IPS DF 6.9 (cell line): ENCODE results near the gene METTL2B.
"Not testable (repeated sequence)": the region's sequence is repeated elsewhere in the genome, so short reads cannot be mapped to it uniquely, and the experiment has no call there.

Experiments
- DNase-seq: peaks from one replicate; pipeline ENCODE4 v3.0.0-alpha.2; 2013; ENCODE audit warnings: low read depth, low spot score
- H3K27ac ChIP-seq: one replicate; pipeline ENCODE4 v1.5.1; 2013; ENCODE audit warnings: low read length, control low read depth
- H3K27me3 ChIP-seq: 2 replicates; pipeline ENCODE4 v1.6.1; 2013; ENCODE audit warnings: mild to moderate bottlenecking, low read length; ENCODE audit not compliant: control insufficient read depth, insufficient read depth
- H3K36me3 ChIP-seq: 2 replicates; pipeline ENCODE4 v1.6.1; 2013; ENCODE audit warnings: low read length; ENCODE audit not compliant: control insufficient read depth, insufficient read depth
- H3K4me1 ChIP-seq: 2 replicates; pipeline ENCODE4 v1.6.1; 2013; ENCODE audit warnings: low read length; ENCODE audit not compliant: control insufficient read depth, insufficient read depth
- H3K4me3 ChIP-seq: 2 replicates; pipeline ENCODE4 v1.5.1; 2013; ENCODE audit warnings: mild to moderate bottlenecking, low read length
- H3K9me3 ChIP-seq: 2 replicates; pipeline ENCODE4 v1.6.1; 2013; ENCODE audit warnings: low read length, inconsistent platforms; ENCODE audit not compliant: control insufficient read depth, insufficient read depth
- WGBS: extraction: QIAGEN DNeasy Blood & Tissue Kit; methylation state at CpG from one replicate; pipeline ENCODE4 v1.1.7; 2013; ENCODE audit warnings: mixed read lengths, missing lambda C conversion rate; ENCODE audit not compliant: insufficient read length, insufficient coverage; 5-methylcytosine and 5-hydroxymethylcytosine counted together

The METTL2B gene

DNA sequence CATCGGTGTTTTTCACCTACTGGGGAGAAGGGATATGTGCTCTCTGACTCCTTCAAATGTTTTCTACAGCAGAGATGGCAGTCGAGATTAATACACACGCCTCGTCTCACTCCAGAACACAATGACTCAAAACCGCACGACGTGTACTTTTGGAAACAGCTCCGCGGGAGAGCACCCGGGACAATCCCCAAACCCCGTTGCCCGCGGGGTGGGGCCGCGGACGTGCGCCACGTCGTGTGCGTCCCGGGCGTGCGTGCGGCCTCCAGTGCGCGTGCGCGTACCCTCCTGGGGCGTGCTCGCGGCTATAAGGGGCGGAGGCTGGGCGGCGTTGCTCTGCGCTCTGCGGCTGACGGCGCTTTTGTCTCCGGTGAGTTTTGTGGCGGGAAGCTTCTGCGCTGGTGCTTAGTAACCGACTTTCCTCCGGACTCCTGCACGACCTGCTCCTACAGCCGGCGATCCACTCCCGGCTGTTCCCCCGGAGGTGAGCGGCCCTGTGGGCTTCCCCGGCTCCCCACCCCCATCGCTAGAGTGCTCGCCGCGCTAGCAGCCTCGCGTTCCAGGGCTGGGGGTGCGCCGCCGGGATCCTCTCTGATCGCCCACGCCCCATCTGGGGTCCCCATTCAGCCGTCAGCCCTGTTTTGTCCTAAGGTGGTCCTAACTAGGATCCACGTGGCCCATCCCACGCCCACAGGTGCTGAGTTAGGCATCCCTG lies 20.8 kb upstream of the METTL2B start, which contains the start of gene HILPDA:
TSS of gene HILPDA (plus strand) at position 336 of the 712 bp plus-strand sequence. CDS start 1,391 bp downstream, outside the sequence.
- H3K4me3 ChIP-seq = peak within 1 kb of the TSS; percentile 64
- no peaks in the 10 kb centered on the region for H3K27me3 ChIP-seq
- no peaks in the 10 kb centered on the region; the same call in 1 of the 2 replicates for H3K36me3 ChIP-seq
- DNase-seq = no peak
- peaks cover 1% of the 10 kb centered on the region; the same call in 1 of the 2 replicates for H3K4me1 ChIP-seq
- no peaks in the 10 kb centered on the region for H3K9me3 ChIP-seq
- no peak within 1 kb of the TSS for H3K27ac ChIP-seq
- WGBS = no CpG with 5 or more reads among the region's 64 CpGs

DNA sequence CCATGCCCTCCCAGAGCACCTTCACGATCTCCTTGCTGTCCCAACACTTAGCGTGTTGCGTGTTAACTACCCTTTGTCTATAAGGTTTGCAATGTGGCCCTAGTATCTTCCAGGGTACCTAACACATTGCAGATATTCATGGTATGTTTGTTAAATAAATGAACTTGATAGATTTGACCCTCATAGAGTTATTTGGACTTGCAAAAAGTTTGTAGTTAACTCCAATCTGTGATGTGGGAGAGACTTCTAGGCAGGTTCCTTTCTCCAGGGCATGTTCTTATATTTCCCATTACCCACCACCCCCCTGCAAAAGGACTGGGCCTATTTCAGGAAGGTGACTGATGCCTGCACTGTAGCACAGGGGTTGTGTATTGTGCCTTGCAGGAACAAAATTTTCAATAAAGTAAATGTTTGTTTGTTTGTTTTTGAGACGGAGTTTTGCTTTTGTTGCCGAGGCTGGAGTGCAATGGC lies 20.3 kb upstream of the METTL2B start:
- H3K9me3 ChIP-seq = no peaks in the 10 kb centered on the region
- peak overlapping the region; percentile 64 for H3K4me3 ChIP-seq
- WGBS = no CpG with 5 or more reads among the region's 5 CpGs
- H3K27me3 ChIP-seq = no peaks in the 10 kb centered on the region
- H3K36me3 ChIP-seq = no peaks in the 10 kb centered on the region; the same call in 1 of the 2 replicates
- DNase-seq = no peak
- peaks cover 1% of the 10 kb centered on the region; the same call in 1 of the 2 replicates for H3K4me1 ChIP-seq
- no peak overlapping the region for H3K27ac ChIP-seq

DNA sequence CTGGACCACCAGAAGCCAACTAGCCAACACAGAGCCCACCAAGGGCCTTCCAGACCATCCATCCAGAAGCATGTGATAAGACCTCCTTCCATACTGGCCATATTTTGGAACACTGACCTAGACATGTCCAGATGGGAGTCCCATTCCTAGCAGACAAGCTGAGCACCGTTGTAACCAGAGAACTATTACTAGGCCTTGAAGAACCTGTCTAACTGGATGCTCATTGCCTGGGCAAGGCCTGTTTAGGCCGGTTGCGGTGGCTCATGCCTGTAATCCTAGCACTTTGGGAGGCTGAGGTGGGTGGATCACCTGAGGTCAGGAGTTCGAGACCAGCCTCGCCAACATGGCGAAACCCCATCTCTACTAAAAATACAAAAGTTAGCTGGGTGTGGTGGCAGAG lies 19.2 kb upstream of the METTL2B start:
- no CpG with 5 or more reads among the region's 6 CpGs for WGBS
- H3K36me3 ChIP-seq, H3K4me3 ChIP-seq, H3K27ac ChIP-seq, DNase-seq, H3K27me3 ChIP-seq, H3K9me3 ChIP-seq, H3K4me1 ChIP-seq: not testable (repeated sequence)

DNA sequence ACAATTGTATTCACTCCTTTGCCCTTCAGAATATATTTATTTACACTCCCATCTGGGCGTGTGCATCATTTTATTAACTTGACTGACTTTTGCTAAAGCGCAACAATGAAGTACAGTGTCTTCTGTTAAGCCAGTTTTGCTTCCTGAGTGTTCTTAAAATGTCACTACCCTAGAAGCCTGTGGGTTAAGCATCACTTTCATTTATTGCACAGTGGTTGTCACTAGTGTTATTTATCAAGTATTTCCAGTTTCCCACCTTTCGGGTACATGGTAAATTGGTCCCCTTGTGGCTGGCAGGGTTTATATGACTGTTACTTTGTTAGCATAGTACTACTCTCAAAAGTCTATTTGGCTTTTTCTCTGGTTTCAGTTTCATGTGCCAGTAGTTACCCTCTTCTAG lies 17.6 kb upstream of the METTL2B start:
- Histone ChIP-seq H3K4me3 (no peak overlapping the region), H3K27ac (no peak overlapping the region), H3K27me3 (no peaks in the 10 kb centered on the region), H3K9me3 (no peaks in the 10 kb centered on the region), H3K36me3 (no peaks in the 10 kb centered on the region; the same call in 1 of the 2 replicates), H3K4me1 (no peaks in the 10 kb centered on the region; the same call in 1 of the 2 replicates)
- DNase-seq = no peak
- no CpG with 5 or more reads among the region's 3 CpGs for WGBS

DNA sequence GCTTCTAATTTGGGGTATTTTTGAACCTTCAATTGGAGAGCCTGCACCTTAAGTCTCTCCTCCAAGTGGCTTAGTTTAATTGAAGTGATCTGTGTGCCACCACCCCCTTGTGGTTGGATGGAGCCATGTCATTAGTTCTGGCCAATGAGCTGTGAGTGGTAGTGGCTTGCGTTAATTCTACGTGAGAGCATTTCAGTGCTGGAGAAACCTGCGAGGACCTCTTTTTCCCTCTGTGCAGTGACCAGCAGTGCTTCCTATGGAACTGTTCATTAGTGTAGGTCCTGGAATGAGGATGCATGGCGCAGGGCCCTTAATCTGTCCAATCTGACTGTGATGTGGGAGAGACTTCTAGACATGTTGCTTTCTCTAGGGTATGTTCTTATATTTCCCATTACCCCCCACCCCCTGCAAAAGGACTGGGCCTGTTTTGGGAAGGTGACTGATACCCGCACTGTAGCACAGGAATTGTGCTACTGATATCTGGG lies 17.1 kb upstream of the METTL2B start:
- H3K9me3 ChIP-seq = no peaks in the 10 kb centered on the region
- no peaks in the 10 kb centered on the region for H3K27me3 ChIP-seq
- H3K36me3 ChIP-seq = no peaks in the 10 kb centered on the region; the same call in 1 of the 2 replicates
- DNase-seq = no peak
- H3K4me3 ChIP-seq = no peak overlapping the region
- WGBS = no CpG with 5 or more reads among the region's 5 CpGs
- no peaks in the 10 kb centered on the region; the same call in 1 of the 2 replicates for H3K4me1 ChIP-seq
- H3K27ac ChIP-seq = no peak overlapping the region

DNA sequence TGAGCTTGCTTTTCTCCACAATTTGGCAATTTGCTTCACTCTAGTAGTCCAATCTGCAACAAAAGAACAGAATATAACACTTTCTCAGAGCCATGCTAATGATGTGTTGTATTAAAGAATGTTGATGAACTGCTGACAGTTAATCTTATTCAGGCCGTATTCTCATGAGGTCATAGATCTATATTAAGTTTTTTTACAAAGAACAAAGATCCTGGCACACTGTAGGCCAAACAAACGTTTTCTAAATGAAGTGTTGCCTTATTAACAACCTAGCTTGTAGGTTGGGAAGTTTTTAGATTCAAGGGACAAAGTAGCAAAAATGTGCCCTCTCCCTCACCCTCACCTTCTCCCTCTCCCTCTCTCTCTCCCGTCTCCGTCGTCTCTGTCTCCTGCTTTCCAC lies 14.1 kb upstream of the METTL2B start:
- Histone ChIP-seq H3K4me1 (no peaks in the 10 kb centered on the region), H3K9me3 (no peaks in the 10 kb centered on the region), H3K27ac (no peak overlapping the region), H3K27me3 (no peaks in the 10 kb centered on the region), H3K36me3 (no peaks in the 10 kb centered on the region; the same call in 1 of the 2 replicates), H3K4me3 (no peak overlapping the region)
- DNase-seq = no peak
- WGBS = no CpG with 5 or more reads among the region's 5 CpGs

DNA sequence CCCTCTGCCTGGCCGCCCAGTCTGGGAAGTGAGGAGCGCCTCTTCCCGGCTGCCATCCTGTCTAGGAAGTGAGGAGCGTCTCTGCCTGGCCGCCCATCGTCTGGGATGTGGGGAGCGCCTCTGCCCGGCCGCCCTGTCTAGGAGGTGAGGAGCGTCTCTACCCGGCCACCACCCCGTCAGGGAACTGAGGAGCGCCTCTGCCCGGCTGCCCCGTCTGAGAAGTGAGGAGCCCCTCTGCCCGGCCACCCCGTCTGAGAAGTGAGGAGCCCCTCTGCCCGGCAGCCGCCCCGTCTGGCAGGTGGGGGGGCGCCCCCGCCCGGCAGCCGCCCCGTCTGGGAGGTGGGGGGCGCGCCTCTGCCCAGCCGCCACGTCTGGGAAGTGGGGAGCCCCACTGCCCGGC lies 13.2 kb upstream of the METTL2B start:
- H3K27ac ChIP-seq, H3K9me3 ChIP-seq, H3K36me3 ChIP-seq, H3K4me3 ChIP-seq, H3K4me1 ChIP-seq, DNase-seq, H3K27me3 ChIP-seq: not testable (repeated sequence)
- WGBS = no CpG with 5 or more reads among the region's 30 CpGs

DNA sequence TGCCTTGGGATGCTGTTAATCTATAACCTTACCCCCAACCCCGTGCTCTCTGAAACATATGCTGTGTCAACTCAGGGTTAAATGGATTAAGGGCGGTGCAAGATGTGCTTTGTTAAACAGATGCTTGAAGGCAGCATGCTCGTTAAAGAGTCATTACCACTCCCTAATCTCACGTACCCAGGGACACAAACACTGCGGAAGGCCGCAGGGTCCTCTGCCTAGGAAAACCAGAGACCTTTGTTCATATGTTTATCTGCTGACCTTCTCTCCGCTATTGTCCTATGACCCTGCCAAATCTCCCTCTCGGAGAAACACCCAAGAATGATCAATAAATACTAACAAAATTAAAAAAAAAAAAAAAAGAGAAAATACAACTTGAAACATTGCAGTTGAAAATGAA lies 12.6 kb upstream of the METTL2B start:
- not testable (repeated sequence) for H3K27me3 ChIP-seq, H3K9me3 ChIP-seq, DNase-seq, H3K4me1 ChIP-seq, H3K27ac ChIP-seq, H3K36me3 ChIP-seq, H3K4me3 ChIP-seq
- no CpG with 5 or more reads among the region's 8 CpGs for WGBS

DNA sequence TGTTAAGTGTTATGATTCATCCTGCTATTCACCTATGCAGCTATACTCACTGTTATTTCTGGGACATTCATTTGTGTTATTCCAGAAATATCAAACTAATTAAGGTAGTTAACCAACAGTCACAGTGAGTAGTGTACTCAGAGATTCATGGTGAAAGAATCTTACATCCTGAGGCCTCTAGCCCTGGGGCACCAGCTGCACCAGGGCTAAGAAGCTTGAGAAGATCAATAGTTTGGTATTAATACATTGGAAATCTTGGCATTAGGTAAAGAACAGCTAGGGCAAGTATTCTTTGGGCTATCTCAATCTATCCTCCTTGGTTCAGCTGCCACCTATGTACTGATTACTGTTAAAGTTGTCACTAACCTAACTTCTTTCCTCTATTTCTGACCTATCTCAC lies 9.7 kb upstream of the METTL2B start:
- H3K27ac ChIP-seq, H3K36me3 ChIP-seq, H3K27me3 ChIP-seq, DNase-seq, H3K9me3 ChIP-seq, H3K4me1 ChIP-seq, H3K4me3 ChIP-seq: not testable (repeated sequence)

DNA sequence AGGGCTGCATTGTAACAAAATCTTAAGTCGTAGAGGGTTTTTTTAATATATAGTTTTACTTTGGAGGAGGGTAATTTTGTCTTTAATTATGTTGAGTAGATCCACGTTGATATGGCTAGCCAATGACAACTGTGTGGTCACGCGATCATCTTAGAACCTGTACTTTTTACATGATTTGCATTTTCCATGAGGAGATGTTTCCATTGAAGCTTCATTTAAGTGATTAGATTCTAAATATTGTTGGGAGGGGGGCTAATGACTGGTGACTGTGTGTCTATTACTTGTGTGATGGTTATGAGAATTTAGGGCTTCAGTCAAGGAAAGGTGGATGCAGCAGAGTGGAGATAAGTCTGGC lies 765 bp downstream of the METTL2B start:
- H3K27ac ChIP-seq, H3K4me1 ChIP-seq, H3K27me3 ChIP-seq, H3K36me3 ChIP-seq, DNase-seq, H3K9me3 ChIP-seq: not testable (repeated sequence)
- no CpG with 5 or more reads among the region's 4 CpGs for WGBS
- H3K4me3 ChIP-seq = peak overlapping the region; percentile 80; the same call in 1 of the 2 replicates

DNA sequence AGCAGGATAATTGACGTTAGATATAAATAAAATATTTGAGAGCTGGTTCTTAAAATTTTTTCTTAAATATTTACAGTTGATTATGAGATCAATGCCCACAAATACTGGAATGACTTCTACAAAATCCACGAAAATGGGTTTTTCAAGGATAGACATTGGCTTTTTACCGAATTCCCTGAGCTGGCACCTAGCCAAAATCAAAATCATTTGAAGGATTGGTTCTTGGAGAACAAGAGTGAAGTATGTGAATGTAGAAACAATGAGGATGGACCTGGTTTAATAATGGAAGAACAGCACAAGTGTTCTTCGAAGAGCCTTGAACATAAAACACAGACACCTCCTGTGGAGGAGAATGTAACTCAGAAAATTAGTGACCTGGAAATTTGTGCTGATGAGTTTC lies 2.5 kb downstream of the METTL2B start:
- not testable (repeated sequence) for H3K4me1 ChIP-seq, H3K9me3 ChIP-seq, H3K27ac ChIP-seq, H3K36me3 ChIP-seq, DNase-seq, H3K27me3 ChIP-seq, H3K4me3 ChIP-seq
- 91% methylated on average over 1 of the region's 4 CpGs for WGBS
